Gastrocnemius medialis (tissue), 4 donors: ENCODE data around the gene MACROD2.

ENCODE experiments used
- POLR2A ChIP-seq, 2 donors: fragments of 450-650 bp; IDR thresholded peaks; one replicate each; pipeline ENCODE4 v1.6.1; 2017; ENCODE audit warnings: antibody characterized with exemption in 2 of 2, mild to moderate bottlenecking in 2 of 2, moderate library complexity in 2 of 2
- TF ChIP-seq, protein P1 (sequence below), 5 experiments: fragments of 450-650 bp in 3 of 5; fragments of 200-600 bp in 2 of 5; sonication (generic) in 2 of 5; IDR thresholded peaks in 4 of 5; conservative IDR thresholded peaks in 1 of 5; 1 replicate in 4 of 5; 2 replicates in 1 of 5; pipeline ENCODE4 v1.5.1; 2016 to 2019; ENCODE audit warnings: antibody characterized with exemption in 5 of 5, mild to moderate bottlenecking in 3 of 5, moderate library complexity in 3 of 5

- TF ChIP-seq POLR2A (IDR thresholded peaks at IDR 0.05), result no peak
- TF ChIP-seq, protein P1, sequence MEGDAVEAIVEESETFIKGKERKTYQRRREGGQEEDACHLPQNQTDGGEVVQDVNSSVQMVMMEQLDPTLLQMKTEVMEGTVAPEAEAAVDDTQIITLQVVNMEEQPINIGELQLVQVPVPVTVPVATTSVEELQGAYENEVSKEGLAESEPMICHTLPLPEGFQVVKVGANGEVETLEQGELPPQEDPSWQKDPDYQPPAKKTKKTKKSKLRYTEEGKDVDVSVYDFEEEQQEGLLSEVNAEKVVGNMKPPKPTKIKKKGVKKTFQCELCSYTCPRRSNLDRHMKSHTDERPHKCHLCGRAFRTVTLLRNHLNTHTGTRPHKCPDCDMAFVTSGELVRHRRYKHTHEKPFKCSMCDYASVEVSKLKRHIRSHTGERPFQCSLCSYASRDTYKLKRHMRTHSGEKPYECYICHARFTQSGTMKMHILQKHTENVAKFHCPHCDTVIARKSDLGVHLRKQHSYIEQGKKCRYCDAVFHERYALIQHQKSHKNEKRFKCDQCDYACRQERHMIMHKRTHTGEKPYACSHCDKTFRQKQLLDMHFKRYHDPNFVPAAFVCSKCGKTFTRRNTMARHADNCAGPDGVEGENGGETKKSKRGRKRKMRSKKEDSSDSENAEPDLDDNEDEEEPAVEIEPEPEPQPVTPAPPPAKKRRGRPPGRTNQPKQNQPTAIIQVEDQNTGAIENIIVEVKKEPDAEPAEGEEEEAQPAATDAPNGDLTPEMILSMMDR (IDR thresholded peaks at IDR 0.05 in 4 of 5, conservative IDR thresholded peaks at IDR 0.05 in 1 of 5), result no peak
These were observed 1704.3 kb downstream of the MACROD2 start for GRCh38 chr20:15699431-15700146.
